SK-N-MC (cell line): ENCODE results near the gene PLEKHS1.
"Not testable (repeated sequence)": the region's sequence is repeated elsewhere in the genome, so short reads cannot be mapped to it uniquely, and the experiment has no call there.

Source experiments
- DNase-seq: peaks from one replicate; pipeline ENCODE4 v3.0.0-alpha.2; 2011; ENCODE audit warnings: low read depth, low spot score
- H3K27ac ChIP-seq: fragments of 200-600 bp; sonication (generic); 2 replicates; pipeline ENCODE4 v1.5.1; 2016; ENCODE audit warnings: mixed run types
- H3K36me3 ChIP-seq: fragments of 200-600 bp; sonication (generic); 2 replicates; pipeline ENCODE4 v1.6.1; 2017; ENCODE audit warnings: antibody characterized with exemption, low read length, mixed read lengths; ENCODE audit not compliant: insufficient read depth
- H3K4me3 ChIP-seq: fragments of 200-600 bp; sonication (generic); 2 replicates; pipeline ENCODE4 v1.5.1; 2016
- H3K9ac ChIP-seq: fragments of 200-600 bp; sonication (generic); 2 replicates; pipeline ENCODE4 v1.8.0; 2017; ENCODE audit warnings: mixed run types, mixed read lengths; ENCODE audit not compliant: insufficient read length
- H3K9me3 ChIP-seq: fragments of 200-600 bp; sonication (generic); 2 replicates; pipeline ENCODE4 v1.6.1; 2017; ENCODE audit warnings: low read depth, mild to moderate bottlenecking, antibody characterized with exemption, low read length, moderate library complexity, mixed read lengths
- EZH2 ChIP-seq: fragments of 200-600 bp; sonication (generic); IDR thresholded peaks from one replicate; pipeline ENCODE4 v1.6.1; 2017; ENCODE audit warnings: antibody characterized with exemption
- FOXP2 ChIP-seq: optimal IDR thresholded peaks from 2 replicates; pipeline ENCODE3; 2011; ENCODE audit warnings: mild to moderate bottlenecking, moderate library complexity; ENCODE audit not compliant: insufficient read depth; ENCODE audit errors: extremely low read length, control extremely low read depth
- POLR2AphosphoS5 ChIP-seq: IDR thresholded peaks from 2 replicates; pipeline ENCODE4 v1.6.1; 2012; ENCODE audit warnings: mild to moderate bottlenecking, low read depth, low read length, borderline replicate concordance

Gene PLEKHS1

GRCh38 chr10:113791691-113792090 is 40.2 kb downstream of the PLEKHS1 start:
- H3K9ac ChIP-seq, result no peak overlapping the region
- no peaks in the 10 kb centered on the region for H3K36me3 ChIP-seq
- no peak overlapping the region for H3K27ac ChIP-seq
- H3K9me3 ChIP-seq, result no peaks in the 10 kb centered on the region
- H3K4me3 ChIP-seq, result no peak overlapping the region
- no peak for DNase-seq
- TF ChIP-seq EZH2, result no peak

DNA sequence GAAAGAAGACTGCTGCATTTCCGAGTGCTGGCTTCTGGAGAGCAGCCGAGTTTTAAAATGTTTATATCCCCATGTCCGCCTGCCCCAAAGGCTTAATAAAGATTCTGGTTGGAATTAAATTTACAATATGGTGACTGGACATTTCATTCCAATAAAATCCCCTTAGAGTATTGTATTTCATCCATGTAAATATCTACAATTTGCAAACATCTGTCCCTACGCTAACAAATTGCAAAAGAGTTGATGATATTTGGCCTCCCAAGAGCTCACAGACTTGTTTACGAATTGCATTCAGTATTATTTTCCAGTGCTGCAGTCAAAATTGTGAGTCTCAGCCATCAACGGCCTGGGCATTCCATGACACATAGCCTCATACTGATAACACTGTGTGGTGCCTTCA is 50.1 kb downstream of the PLEKHS1 start:
- H3K36me3 ChIP-seq, result no peaks in the 10 kb centered on the region
- TF ChIP-seq POLR2AphosphoS5 (no peak), EZH2 (no peak), FOXP2 (no peak)
- H3K4me3 ChIP-seq, result no peak overlapping the region
- H3K9ac ChIP-seq, result no peak overlapping the region
- H3K27ac ChIP-seq, result no peak overlapping the region
- no peaks in the 10 kb centered on the region for H3K9me3 ChIP-seq
- no peak for DNase-seq

DNA sequence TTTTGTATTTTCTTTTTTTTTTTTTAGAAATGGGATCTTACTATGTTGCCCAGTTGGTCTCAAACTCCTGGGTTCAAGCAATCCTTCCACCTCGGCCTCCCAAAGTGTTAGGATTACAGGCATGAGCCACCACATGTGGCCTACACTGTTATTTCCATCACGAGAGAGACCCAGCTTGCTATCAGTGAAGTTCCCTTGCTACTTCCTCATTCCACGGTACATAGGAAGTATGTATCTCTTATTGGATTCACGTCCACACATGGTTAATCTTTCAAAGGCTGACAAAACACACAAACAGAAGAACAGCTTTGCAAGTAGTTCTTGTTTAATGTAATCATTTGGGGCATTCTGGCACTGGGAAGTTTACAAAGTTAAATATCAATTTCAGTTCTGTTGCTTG is 51.5 kb downstream of the PLEKHS1 start:
- Histone ChIP-seq H3K9me3 (no peaks in the 10 kb centered on the region), H3K9ac (no peak overlapping the region), H3K4me3 (no peak overlapping the region), H3K27ac (peak overlapping the region; percentile 50; the same call in 1 of the 2 replicates), H3K36me3 (no peaks in the 10 kb centered on the region)
- TF ChIP-seq FOXP2 (no peak), EZH2 (no peak), POLR2AphosphoS5 (no peak)
- DNase-seq, result no peak

GRCh38 chr10:113806503-113806902 is 55.0 kb downstream of the PLEKHS1 start:
- Histone ChIP-seq H3K27ac (no peak overlapping the region), H3K9ac (no peak overlapping the region), H3K36me3 (no peaks in the 10 kb centered on the region), H3K9me3 (no peaks in the 10 kb centered on the region), H3K4me3 (no peak overlapping the region)
- no peak for TF ChIP-seq EZH2
- no peak for TF ChIP-seq FOXP2
- TF ChIP-seq POLR2AphosphoS5, result no peak
- no peak for DNase-seq

DNA sequence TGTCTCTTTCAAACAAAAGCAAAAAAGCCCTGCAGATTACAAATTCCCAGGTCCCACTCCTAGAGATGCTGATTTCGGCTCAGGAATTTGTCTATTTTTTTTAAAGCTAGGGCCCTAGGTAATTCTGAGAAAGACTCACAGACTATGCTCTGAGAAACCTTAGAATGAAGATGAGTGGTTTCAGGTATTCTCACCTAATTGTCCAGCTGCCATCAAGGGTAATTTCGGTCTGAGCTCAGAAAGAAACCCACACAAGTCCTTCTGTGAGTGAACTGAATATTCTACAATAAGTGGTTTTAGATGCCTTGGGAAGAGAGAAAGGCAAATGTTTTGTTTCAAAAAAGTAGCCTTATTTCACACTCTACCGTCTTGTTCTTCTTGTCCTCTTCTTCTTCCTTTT is 56.7 kb downstream of the PLEKHS1 start:
- DNase-seq, result no peak
- H3K4me3 ChIP-seq, result no peak overlapping the region
- TF ChIP-seq POLR2AphosphoS5 (no peak), FOXP2 (no peak), EZH2 (no peak)
- no peak overlapping the region for H3K9ac ChIP-seq
- H3K9me3 ChIP-seq, result no peaks in the 10 kb centered on the region
- no peak overlapping the region for H3K27ac ChIP-seq
- no peaks in the 10 kb centered on the region for H3K36me3 ChIP-seq

- not testable (repeated sequence) for H3K36me3 ChIP-seq, H3K27ac ChIP-seq, H3K4me3 ChIP-seq
Observed at GRCh38 chr10:113814700-113815099, 63.2 kb downstream of the PLEKHS1 start.

DNA sequence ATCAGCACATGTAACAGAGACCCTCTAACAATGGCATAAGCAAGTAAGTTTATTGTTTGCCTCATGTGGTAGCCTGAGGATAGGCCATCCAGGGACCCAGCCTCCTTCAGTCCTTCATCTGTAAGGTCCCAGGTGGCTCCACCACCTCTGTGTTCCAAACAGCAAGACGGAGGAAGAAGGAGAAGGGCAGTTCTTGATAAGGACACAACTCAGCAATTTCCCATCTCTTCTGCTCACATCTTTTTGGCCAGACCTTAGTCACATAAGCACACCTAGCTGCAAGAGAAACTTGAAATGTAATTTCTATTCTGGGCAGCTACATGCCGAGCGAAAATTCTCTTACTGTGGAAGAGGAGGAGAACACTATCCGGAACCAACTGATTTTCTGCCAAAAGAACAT is 68.5 kb downstream of the PLEKHS1 start:
- TF ChIP-seq FOXP2, result no peak
- TF ChIP-seq EZH2, result no peak
- TF ChIP-seq POLR2AphosphoS5, result no peak
- no peak for DNase-seq
- no peak overlapping the region for H3K9ac ChIP-seq
- no peaks in the 10 kb centered on the region for H3K9me3 ChIP-seq
- no peak overlapping the region for H3K4me3 ChIP-seq
- H3K36me3 ChIP-seq, result no peaks in the 10 kb centered on the region
- no peak overlapping the region for H3K27ac ChIP-seq

More at GRCh38 chr10:113814700-113815099, 63.2 kb downstream of the PLEKHS1 start:
- not testable (repeated sequence) for DNase-seq, H3K9ac ChIP-seq, H3K9me3 ChIP-seq

DNA sequence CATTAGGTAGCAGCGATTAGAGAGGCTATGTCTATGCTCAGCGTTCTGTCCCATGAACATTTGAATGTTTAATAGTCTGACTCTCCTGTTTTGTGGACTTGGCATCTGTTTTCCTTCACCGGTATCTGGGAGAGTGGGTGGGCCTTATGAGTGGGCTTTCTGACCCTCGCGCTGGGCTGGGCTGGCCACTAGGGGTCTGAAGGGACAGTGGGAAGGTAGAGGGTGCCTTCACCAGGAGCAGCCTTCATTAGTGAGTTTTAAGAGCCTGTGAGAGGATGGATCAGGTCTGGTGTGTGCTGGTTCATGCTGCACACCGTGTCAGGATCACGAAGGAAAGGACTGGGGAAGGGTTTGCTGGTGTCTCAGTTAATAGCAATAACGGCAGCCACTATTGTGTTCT is 69.0 kb downstream of the PLEKHS1 start:
- Histone ChIP-seq H3K27ac (no peak overlapping the region), H3K9ac (no peak overlapping the region), H3K9me3 (no peaks in the 10 kb centered on the region), H3K36me3 (no peaks in the 10 kb centered on the region), H3K4me3 (no peak overlapping the region)
- DNase-seq, result no peak
- no peak for TF ChIP-seq FOXP2
- no peak for TF ChIP-seq EZH2
- TF ChIP-seq POLR2AphosphoS5, result no peak

DNA sequence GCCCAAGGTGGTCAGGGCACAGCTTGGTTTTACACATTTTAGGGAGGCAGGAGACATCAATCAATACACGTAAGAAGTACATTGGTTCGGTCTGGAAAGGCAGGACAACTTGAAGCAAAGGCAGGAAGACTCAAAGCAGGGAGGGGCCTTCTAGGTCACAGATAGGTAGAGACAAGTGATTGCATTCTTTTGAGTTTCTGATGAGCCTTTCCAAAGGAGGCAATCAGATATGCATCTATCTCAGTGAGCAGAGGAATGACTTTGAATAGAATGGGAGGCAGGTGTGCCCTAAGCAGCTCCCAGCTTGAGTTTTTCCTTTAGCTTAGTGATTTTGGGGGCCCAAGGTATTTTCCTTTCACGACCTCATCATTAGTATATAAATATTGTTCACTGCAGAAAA is 69.8 kb downstream of the PLEKHS1 start:
- H3K4me3 ChIP-seq, H3K9ac ChIP-seq, H3K27ac ChIP-seq, H3K36me3 ChIP-seq, H3K9me3 ChIP-seq, DNase-seq: not testable (repeated sequence)

- no peak for DNase-seq
- H3K9me3 ChIP-seq, result no peaks in the 10 kb centered on the region
- H3K4me3 ChIP-seq, result no peak overlapping the region
- TF ChIP-seq POLR2AphosphoS5, result no peak
- TF ChIP-seq FOXP2, result no peak
- no peak for TF ChIP-seq EZH2
- H3K9ac ChIP-seq, result no peak overlapping the region
- no peaks in the 10 kb centered on the region for H3K36me3 ChIP-seq
- H3K27ac ChIP-seq, result no peak overlapping the region
Observed at GRCh38 chr10:113822174-113822573, 70.7 kb downstream of the PLEKHS1 start.
